ENCODE results near the gene IFI35. TPM values are rescaled to one million over a fixed set of nuclear protein-coding genes. Genes with fewer than 3 reads are reported as not detected.
"Not testable (repeated sequence)": the region's sequence is repeated elsewhere in the genome, so short reads cannot be mapped to it uniquely, and the experiment has no call there.

Gene IFI35
- total RNA-seq, 5 donors from 2014 or later (not counting 1 experiment from before 2014, with no cell fraction given), result 27.0 to 44.6 (median 34.1) TPM

DNA sequence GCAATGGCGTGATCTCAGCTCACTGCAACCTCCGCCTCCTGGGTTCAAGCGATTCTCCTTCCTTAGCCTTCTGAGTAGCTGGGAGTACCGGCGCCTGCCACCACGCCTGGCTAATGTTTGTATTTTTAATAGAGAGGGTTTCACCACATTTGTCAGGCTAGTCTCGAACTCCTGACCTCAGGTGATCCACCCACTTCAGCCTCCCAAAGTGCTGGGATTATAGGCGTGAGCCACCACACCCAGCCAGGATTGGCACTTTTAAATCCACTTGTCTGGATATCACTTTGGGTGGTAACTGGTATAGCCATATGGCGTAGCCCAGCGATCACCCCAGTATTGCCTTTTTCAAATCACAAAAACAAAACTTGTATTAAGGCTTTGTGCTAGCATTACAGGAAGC, 12.7 kb upstream of the IFI35 start:
- POLR2A ChIA-PET; DNase-seq; H3K27ac ChIP-seq (ENCODE audit: low read length); H3K4me3 ChIP-seq (ENCODE audit: control insufficient read depth in 1 of 2, extremely low read depth in 1 of 2, low read length in 1 of 2); H3K27me3 Mint-ChIP-seq; H3K27ac Mint-ChIP-seq; H3K9me3 Mint-ChIP-seq; H3K9me3 ChIP-seq; CTCF ChIA-PET; H3K27me3 ChIP-seq (replicated peaks in 1 of 2; ENCODE audit: control insufficient read depth in 2 of 2, extremely low read depth in 1 of 2, insufficient read depth in 2 of 2, low read length in 1 of 2); ATAC-seq (replicated peaks in 1 of 4); H3K4me3 Mint-ChIP-seq: not testable (repeated sequence)
- H3K36me3 ChIP-seq (ENCODE audit: control insufficient read depth in 2 of 2, extremely low read depth in 1 of 2, insufficient read depth in 1 of 2, low read length in 1 of 2), result peaks cover 16 to 38% of the 10 kb centered on the region in 2 donors
- Mint-ChIP-seq H3K4me1 (peaks cover 11 to 17% (median 16%) of the 10 kb centered on the region in 3 donors), H3K36me3 (peaks cover 34% of the 10 kb centered on the region)
- peaks cover 3 to 11% of the 10 kb centered on the region in 2 experiments for H3K4me1 ChIP-seq (ENCODE audit: control insufficient read depth in 1 of 2, extremely low read depth in 1 of 2, insufficient read depth in 2 of 2, low read length in 2 of 2)
- WGBS (ENCODE audit: insufficient coverage), result 100% methylated on average over 1 of the region's 10 CpGs

DNA sequence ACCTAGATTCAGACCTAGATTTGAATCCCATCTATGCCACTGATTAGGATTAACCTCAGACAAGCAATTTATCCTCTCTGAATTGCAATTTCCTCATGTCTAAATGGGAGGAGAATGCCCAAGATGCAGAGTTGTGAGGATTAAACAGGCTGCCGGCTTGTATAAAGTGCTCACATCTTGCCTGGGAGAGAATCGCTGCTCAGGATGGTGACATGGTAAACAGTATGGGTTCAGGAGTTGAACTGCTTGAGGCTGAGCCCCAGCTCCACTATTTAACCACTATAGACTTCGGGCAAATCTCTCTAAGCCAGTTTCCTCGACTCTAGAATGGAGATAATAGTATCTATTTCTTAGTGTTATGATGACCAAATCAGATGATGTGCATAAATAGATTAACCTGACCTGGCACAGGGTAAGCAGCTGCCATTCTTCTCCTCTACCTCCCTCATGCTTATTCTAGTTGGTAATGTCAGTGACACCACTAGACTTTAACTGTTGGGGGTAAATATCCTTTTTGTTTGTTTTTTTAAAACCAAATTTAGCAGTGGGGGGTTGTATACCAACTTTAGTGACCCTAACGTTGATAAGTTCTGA, 9.1 kb upstream of the IFI35 start:
- Histone ChIP-seq H3K36me3 (ENCODE audit: control insufficient read depth in 2 of 2, extremely low read depth in 1 of 2, insufficient read depth in 1 of 2, low read length in 1 of 2) (peaks cover 12 to 37% of the 10 kb centered on the region in 2 donors), H3K4me1 (ENCODE audit: control insufficient read depth in 1 of 2, extremely low read depth in 1 of 2, insufficient read depth in 2 of 2, low read length in 2 of 2) (peaks cover 3 to 27% of the 10 kb centered on the region in 2 experiments), H3K27ac (ENCODE audit: low read length) (peak overlapping the region; percentile 94), H3K9me3 (no peaks in the 10 kb centered on the region), H3K27me3 (replicated peaks in 1 of 2; ENCODE audit: control insufficient read depth in 2 of 2, extremely low read depth in 1 of 2, insufficient read depth in 2 of 2, low read length in 1 of 2) (no peaks in the 10 kb centered on the region), H3K4me3 (ENCODE audit: control insufficient read depth in 1 of 2, extremely low read depth in 1 of 2, low read length in 1 of 2) (peak overlapping the region in 1 of 2 donors; percentile 8)
- DNase-seq (no peak), ATAC-seq (replicated peaks in 1 of 4) (no peak)
- peaks cover 22% of the 10 kb centered on the region for H3K36me3 Mint-ChIP-seq
- 20% methylated on average over 1 of the region's 5 CpGs for WGBS (ENCODE audit: insufficient coverage)
- peak overlapping the region; percentile 90 to 97 (median 92) for H3K4me3 Mint-ChIP-seq
- H3K9me3 Mint-ChIP-seq, result no peaks in the 10 kb centered on the region
- ChIA-PET CTCF (interaction anchor here (0.5 to 2.9 kb wide), 16 partner anchors 9 to 486 kb away, joined by 3 to 18 read pairs (median 7); partner anchors contain the start of genes AARSD1 (in 1 of the 2), BECN1 (in 1 of the 2), DHX8 (in 1 of the 2) and IFI35 (in 1 of the 2)), POLR2A (interaction anchor here in 1 of 2 donors (0.6 to 2.7 kb wide), 12 partner anchors 9 to 391 kb away, joined by 3 to 14 read pairs (median 4); partner anchors contain the start of genes BRCA1, IFI35, NBR1 and RND2)
- H3K27ac Mint-ChIP-seq, result peak overlapping the region; percentile 88 to 98
- no peaks in the 10 kb centered on the region for H3K27me3 Mint-ChIP-seq
- H3K4me1 Mint-ChIP-seq, result peaks cover 24 to 30% (median 26%) of the 10 kb centered on the region in 3 donors

DNA sequence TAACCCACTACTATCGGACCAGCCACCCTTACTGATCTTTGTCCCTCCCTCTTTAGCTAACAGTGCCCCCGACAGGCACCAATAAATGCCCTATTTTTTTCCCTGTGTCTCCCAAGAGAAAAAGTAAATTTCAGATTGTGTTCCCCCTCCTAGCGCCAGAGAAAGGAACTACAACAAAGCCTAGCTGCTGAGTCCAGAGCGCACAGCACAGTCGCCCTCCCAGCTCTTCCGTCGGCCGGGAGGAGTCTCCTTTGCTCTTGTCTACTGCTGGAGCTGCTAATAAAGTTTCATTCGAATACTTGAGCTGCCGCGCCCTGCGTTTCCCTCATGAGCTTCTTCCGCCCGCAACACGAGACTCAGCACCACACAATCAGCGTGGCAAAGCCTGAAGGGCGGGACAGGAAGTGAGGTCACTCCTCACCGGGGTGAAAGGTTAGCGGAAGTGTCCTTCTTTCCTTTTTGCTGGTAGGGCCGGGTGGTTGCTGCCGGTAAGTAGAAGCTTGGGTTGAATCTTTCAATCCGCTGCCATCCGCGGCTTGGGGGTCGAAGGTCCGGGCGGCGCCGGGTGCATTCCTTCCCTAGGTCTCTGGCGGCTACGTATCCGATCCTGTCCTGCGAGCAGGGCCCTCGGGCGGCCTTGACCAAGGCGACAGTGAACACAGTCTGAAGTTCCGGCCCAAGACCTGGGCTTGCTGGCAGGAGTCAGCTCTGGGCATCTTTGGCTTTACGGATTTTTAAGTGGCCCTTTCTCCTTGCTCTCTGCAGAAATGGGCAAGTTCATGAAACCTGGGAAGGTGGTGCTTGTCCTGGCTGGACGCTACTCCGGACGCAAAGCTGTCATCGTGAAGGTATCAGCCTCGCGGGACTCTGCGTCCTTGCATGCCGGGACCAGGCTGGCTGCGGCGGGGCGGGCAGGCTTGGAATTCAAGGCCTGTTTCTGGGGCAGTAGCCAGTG, 8.3 kb upstream of the IFI35 start, which contains the start of gene RPL27:
Gene RPL27 (plus strand): TSS at position 436 of the 955 bp plus-strand sequence. CDS start 332 bp downstream, at position 768.
- WGBS (ENCODE audit: insufficient coverage), result under 1% methylated on average over 43 of the region's 49 CpGs
- H3K9me3 Mint-ChIP-seq, result no peaks in the 10 kb centered on the region
- peak within 1 kb of the TSS; percentile 72 to 80 for H3K4me3 ChIP-seq (ENCODE audit: control insufficient read depth in 1 of 2, extremely low read depth in 1 of 2, low read length in 1 of 2)
- H3K27ac ChIP-seq (ENCODE audit: low read length), result peak within 1 kb of the TSS; percentile 94
- peak; percentile 94 to 100 (median 98) for DNase-seq
- POLR2A ChIA-PET, result interaction anchor here in 1 of 2 donors (0.6 to 2.7 kb wide), 13 partner anchors 9 to 487 kb away, joined by 3 to 14 read pairs (median 4); partner anchors contain the start of genes BRCA1, IFI35, NBR1 and RND2
- peak within 1 kb of the TSS; percentile 90 to 97 (median 92) for H3K4me3 Mint-ChIP-seq
- peaks cover 3 to 27% of the 10 kb centered on the region in 2 experiments for H3K4me1 ChIP-seq (ENCODE audit: control insufficient read depth in 1 of 2, extremely low read depth in 1 of 2, insufficient read depth in 2 of 2, low read length in 2 of 2)
- no peaks in the 10 kb centered on the region for H3K9me3 ChIP-seq
- peaks cover 10 to 38% of the 10 kb centered on the region in 2 donors for H3K36me3 ChIP-seq (ENCODE audit: control insufficient read depth in 2 of 2, extremely low read depth in 1 of 2, insufficient read depth in 1 of 2, low read length in 1 of 2)
- peaks cover 24 to 30% (median 26%) of the 10 kb centered on the region in 3 donors for H3K4me1 Mint-ChIP-seq
- H3K36me3 Mint-ChIP-seq, result peaks cover 25% of the 10 kb centered on the region
- H3K27ac Mint-ChIP-seq, result peak within 1 kb of the TSS; percentile 88 to 98
- CTCF ChIA-PET, result interaction anchor here (0.5 to 2.9 kb wide), 20 partner anchors 8 to 486 kb away, joined by 3 to 18 read pairs (median 6); partner anchors contain the start of genes AARSD1 (in 1 of the 2), BECN1 (in 1 of the 2), DHX8 (in 1 of the 2) and IFI35 (in 1 of the 2)
- no peaks in the 10 kb centered on the region for H3K27me3 Mint-ChIP-seq
- no peaks in the 10 kb centered on the region for H3K27me3 ChIP-seq (replicated peaks in 1 of 2; ENCODE audit: control insufficient read depth in 2 of 2, extremely low read depth in 1 of 2, insufficient read depth in 2 of 2, low read length in 1 of 2)
- peak; percentile 94 to 97 (median 95) for ATAC-seq (replicated peaks in 1 of 4)

DNA sequence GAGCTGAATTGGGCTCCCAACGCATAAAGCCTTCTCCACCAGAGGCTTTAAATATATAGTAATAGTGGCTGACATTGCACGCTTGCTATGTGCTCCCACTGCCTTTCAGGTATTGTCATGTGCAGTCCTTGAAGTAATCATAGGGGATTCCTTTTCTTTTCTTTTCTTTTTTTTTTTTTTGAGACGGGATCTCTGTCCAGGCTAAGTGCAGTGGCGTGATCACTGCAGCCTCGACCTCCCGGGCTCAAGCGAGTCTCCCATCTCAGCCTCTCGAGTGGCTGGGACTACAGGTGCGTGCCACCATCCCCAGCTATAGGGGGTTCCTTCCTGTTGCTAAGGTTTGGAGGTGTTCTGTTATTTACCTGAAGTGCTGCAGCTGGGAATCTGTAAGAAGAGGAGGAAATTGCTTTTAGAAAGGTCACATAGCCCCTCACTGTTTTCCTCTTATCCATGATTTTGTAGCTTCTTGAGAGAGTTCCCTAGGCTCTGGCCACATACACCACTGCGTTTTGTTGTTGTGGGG, 7.5 kb upstream of the IFI35 start:
- Histone ChIP-seq H3K36me3 (ENCODE audit: control insufficient read depth in 2 of 2, extremely low read depth in 1 of 2, insufficient read depth in 1 of 2, low read length in 1 of 2) (peaks cover 12 to 44% of the 10 kb centered on the region in 2 donors), H3K27ac (ENCODE audit: low read length) (peak overlapping the region; percentile 94), H3K4me3 (ENCODE audit: control insufficient read depth in 1 of 2, extremely low read depth in 1 of 2, low read length in 1 of 2) (peak overlapping the region; percentile 72 to 80), H3K4me1 (ENCODE audit: control insufficient read depth in 1 of 2, extremely low read depth in 1 of 2, insufficient read depth in 2 of 2, low read length in 2 of 2) (peaks cover 3 to 27% of the 10 kb centered on the region in 2 experiments), H3K27me3 (replicated peaks in 1 of 2; ENCODE audit: control insufficient read depth in 2 of 2, extremely low read depth in 1 of 2, insufficient read depth in 2 of 2, low read length in 1 of 2) (no peaks in the 10 kb centered on the region), H3K9me3 (no peaks in the 10 kb centered on the region)
- peaks cover 24 to 30% (median 26%) of the 10 kb centered on the region in 3 donors for H3K4me1 Mint-ChIP-seq
- no peak for ATAC-seq (replicated peaks in 1 of 4)
- CTCF ChIA-PET, result interaction anchor here in 1 of 2 donors (1.5 to 2.9 kb wide), 5 partner anchors 8 to 485 kb away, joined by 10 to 18 read pairs (median 12); partner anchors contain the start of genes DHX8, IFI35 and VAT1
- peaks cover 27% of the 10 kb centered on the region for H3K36me3 Mint-ChIP-seq
- peak overlapping the region; percentile 88 to 98 for H3K27ac Mint-ChIP-seq
- 0% methylated on average over 5 of the region's 10 CpGs for whole genome bisulfite sequencing (ENCODE audit: insufficient coverage)
- POLR2A ChIA-PET, result interaction anchor here in 1 of 2 donors (1.2 to 2.7 kb wide), 4 partner anchors 8 to 369 kb away, joined by 3 to 14 read pairs (median 7); partner anchors contain the start of genes IFI35 and RND2
- H3K27me3 Mint-ChIP-seq, result no peaks in the 10 kb centered on the region
- H3K4me3 Mint-ChIP-seq, result peak overlapping the region; percentile 90 to 97 (median 92)
- no peak for DNase-seq
- no peaks in the 10 kb centered on the region for H3K9me3 Mint-ChIP-seq

DNA sequence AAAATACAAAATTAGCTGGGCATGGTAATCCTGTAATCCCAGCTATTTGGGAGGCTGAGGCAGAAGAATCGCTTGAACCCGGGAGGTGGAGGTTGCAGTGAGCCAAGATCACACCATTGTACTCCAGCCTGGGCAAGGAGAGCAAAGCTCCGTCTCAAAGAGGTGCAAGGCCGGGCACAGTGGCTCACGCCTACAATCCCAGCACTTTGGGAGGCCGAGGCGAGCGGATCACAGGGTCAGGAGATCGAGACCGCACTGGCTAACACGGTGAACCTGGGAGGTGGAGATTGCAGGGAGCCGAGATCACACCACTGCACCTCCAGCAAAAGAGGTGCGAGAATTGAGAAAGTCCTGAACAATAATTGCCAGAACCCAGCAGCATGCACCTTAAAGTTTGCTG, 5.7 kb upstream of the IFI35 start:
- DNase-seq; H3K9me3 ChIP-seq; H3K4me3 ChIP-seq (ENCODE audit: control insufficient read depth in 1 of 2, extremely low read depth in 1 of 2, low read length in 1 of 2); H3K4me3 Mint-ChIP-seq; H3K27me3 Mint-ChIP-seq; H3K9me3 Mint-ChIP-seq; ATAC-seq (replicated peaks in 1 of 4); H3K27ac ChIP-seq (ENCODE audit: low read length); H3K27ac Mint-ChIP-seq; H3K27me3 ChIP-seq (replicated peaks in 1 of 2; ENCODE audit: control insufficient read depth in 2 of 2, extremely low read depth in 1 of 2, insufficient read depth in 2 of 2, low read length in 1 of 2); POLR2A ChIA-PET: not testable (repeated sequence)
- CTCF ChIA-PET, result interaction anchor here in 1 of 2 donors (0.6 kb wide), 1 partner anchor 335 kb away, joined by 5 read pairs; no protein-coding TSS in a partner anchor
- Histone ChIP-seq H3K4me1 (ENCODE audit: control insufficient read depth in 1 of 2, extremely low read depth in 1 of 2, insufficient read depth in 2 of 2, low read length in 2 of 2) (peaks cover 3 to 27% of the 10 kb centered on the region in 2 experiments), H3K36me3 (ENCODE audit: control insufficient read depth in 2 of 2, extremely low read depth in 1 of 2, insufficient read depth in 1 of 2, low read length in 1 of 2) (peaks cover 12 to 44% of the 10 kb centered on the region in 2 donors)
- peaks cover 27% of the 10 kb centered on the region for H3K36me3 Mint-ChIP-seq
- 89% methylated on average over 10 of the region's 13 CpGs for WGBS (ENCODE audit: insufficient coverage)
- H3K4me1 Mint-ChIP-seq, result peaks cover 24 to 30% (median 26%) of the 10 kb centered on the region in 3 donors
